ENCODE results near the gene RITA1.
"Not testable (repeated sequence)": the region's sequence is repeated elsewhere in the genome, so short reads cannot be mapped to it uniquely, and the experiment has no call there.

The RITA1 gene

GRCh38 chr12:113204804-113205203 is 19.3 kb downstream of the RITA1 start:
- no peak for DNase-seq

GRCh38 chr12:113206802-113207201 is 21.3 kb downstream of the RITA1 start:
- DNase-seq, result not testable (repeated sequence)

- peak; percentile 18 for DNase-seq
Observed at GRCh38 chr12:113207613-113208040, 22.1 kb downstream of the RITA1 start.

GRCh38 chr12:113208041-113208934 is 22.8 kb downstream of the RITA1 start:
- peak; percentile 75 for DNase-seq

GRCh38 chr12:113211160-113211559 is 25.6 kb downstream of the RITA1 start:
- no peak for DNase-seq

GRCh38 chr12:113214895-113215400 is 29.4 kb downstream of the RITA1 start:
- DNase-seq, result peak; percentile 21

- DNase-seq, result no peak
Observed at GRCh38 chr12:113216027-113216426, 30.5 kb downstream of the RITA1 start.

GRCh38 chr12:113220593-113221180 is 35.2 kb downstream of the RITA1 start:
- no peak for DNase-seq

- DNase-seq, result peak; percentile 100
Observed at GRCh38 chr12:113221181-113221996, 35.9 kb downstream of the RITA1 start, which contains the start of gene TPCN1. Gene TPCN1 (plus strand): TSS chr12:113221464. CDS start chr12:113226853, 5,389 bp downstream.

- peak; percentile 8 for DNase-seq
Observed at GRCh38 chr12:113221997-113222729, 36.6 kb downstream of the RITA1 start.

- peak; percentile 17 for DNase-seq
Observed at GRCh38 chr12:113222730-113223531, 37.4 kb downstream of the RITA1 start.

GRCh38 chr12:113224955-113225354 is 39.4 kb downstream of the RITA1 start:
- DNase-seq, result no peak

GRCh38 chr12:113226696-113227568 is 41.4 kb downstream of the RITA1 start:
- DNase-seq, result no peak

- no peak for DNase-seq
Observed at GRCh38 chr12:113227686-113228391, 42.3 kb downstream of the RITA1 start.

- no peak for DNase-seq
Observed at GRCh38 chr12:113228394-113229028, 43.0 kb downstream of the RITA1 start.

GRCh38 chr12:113230315-113231234 is 45.1 kb downstream of the RITA1 start:
- no peak for DNase-seq

GRCh38 chr12:113231235-113232088 is 45.9 kb downstream of the RITA1 start:
- no peak for DNase-seq
